Measurements from ENCODE around the gene ANO2.

Gene ANO2

GRCh38 chr12:5615760-5616159, 329.3 kb downstream of the ANO2 start:
- H3K4me3 ChIP-seq (ENCODE audit: low read depth, low read length) = no peak overlapping the region
- no peak for DNase-seq (ENCODE audit: low read depth)
- no peak for TF ChIP-seq CTCF (IDR thresholded peaks at IDR 0.05; ENCODE audit: low read depth, low read length, missing control alignments)

- H3K4me3 ChIP-seq (ENCODE audit: low read depth, low read length) = no peak overlapping the region
- no peak for TF ChIP-seq CTCF (IDR thresholded peaks at IDR 0.05; ENCODE audit: low read depth, low read length, missing control alignments)
- no peak for DNase-seq (ENCODE audit: low read depth)
Observed at GRCh38 chr12:5614256-5614655, 330.8 kb downstream of the ANO2 start.

- TF ChIP-seq CTCF (IDR thresholded peaks at IDR 0.05; ENCODE audit: low read depth, low read length, missing control alignments) = no peak
- DNase-seq (ENCODE audit: low read depth) = no peak
- H3K4me3 ChIP-seq (ENCODE audit: low read depth, low read length) = no peak overlapping the region
Observed at GRCh38 chr12:5612556-5613410, 332.3 kb downstream of the ANO2 start.

GRCh38 chr12:5611162-5611561, 333.9 kb downstream of the ANO2 start:
- TF ChIP-seq CTCF (IDR thresholded peaks at IDR 0.05; ENCODE audit: low read depth, low read length, missing control alignments) = no peak
- no peak for DNase-seq (ENCODE audit: low read depth)

GRCh38 chr12:5599378-5599777, 345.7 kb downstream of the ANO2 start:
- DNase-seq (ENCODE audit: low read depth) = no peak
- TF ChIP-seq CTCF (IDR thresholded peaks at IDR 0.05; ENCODE audit: low read depth, low read length, missing control alignments) = no peak
- H3K4me3 ChIP-seq (ENCODE audit: low read depth, low read length) = no peak overlapping the region

More at GRCh38 chr12:5611162-5611561, 333.9 kb downstream of the ANO2 start:
- no peak overlapping the region for H3K4me3 ChIP-seq (ENCODE audit: low read depth, low read length)

GRCh38 chr12:5593998-5594397, 351.1 kb downstream of the ANO2 start:
- TF ChIP-seq CTCF (IDR thresholded peaks at IDR 0.05; ENCODE audit: low read depth, low read length, missing control alignments) = no peak
- no peak overlapping the region for H3K4me3 ChIP-seq (ENCODE audit: low read depth, low read length)
- no peak for DNase-seq (ENCODE audit: low read depth)

- no peak for DNase-seq (ENCODE audit: low read depth)
- no peak for TF ChIP-seq CTCF (IDR thresholded peaks at IDR 0.05; ENCODE audit: low read depth, low read length, missing control alignments)
Observed at GRCh38 chr12:5593086-5593485, 352.0 kb downstream of the ANO2 start.

More at GRCh38 chr12:5593086-5593485, 352.0 kb downstream of the ANO2 start:
- no peak overlapping the region for H3K4me3 ChIP-seq (ENCODE audit: low read depth, low read length)

Measured in GM12864 (cell line).